Measurements from ENCODE around the gene PLCL1.
A peak's percentile ranks its signal among the peaks of the same experiment; 100 is the strongest.

Gene PLCL1

DNA sequence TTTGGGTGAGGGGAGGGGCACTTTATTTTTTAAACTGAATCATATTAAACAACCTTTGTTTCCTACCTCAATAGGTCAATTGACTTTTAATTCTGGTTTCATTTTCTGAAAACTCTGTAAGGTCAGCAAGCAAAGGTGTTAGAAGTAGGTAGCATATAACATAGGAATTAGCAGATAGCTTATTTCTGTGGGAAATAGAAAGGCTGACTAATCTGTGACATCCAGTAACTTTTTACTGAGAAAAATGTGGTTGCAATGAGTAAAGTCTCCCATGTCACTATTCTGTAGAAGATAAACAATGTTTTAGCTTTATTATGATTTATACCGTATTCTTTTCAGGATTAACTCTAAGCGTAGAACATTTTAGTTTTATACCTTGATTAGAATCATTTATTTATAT, 240.4 kb downstream of the PLCL1 start:
- TF ChIP-seq, protein P1, sequence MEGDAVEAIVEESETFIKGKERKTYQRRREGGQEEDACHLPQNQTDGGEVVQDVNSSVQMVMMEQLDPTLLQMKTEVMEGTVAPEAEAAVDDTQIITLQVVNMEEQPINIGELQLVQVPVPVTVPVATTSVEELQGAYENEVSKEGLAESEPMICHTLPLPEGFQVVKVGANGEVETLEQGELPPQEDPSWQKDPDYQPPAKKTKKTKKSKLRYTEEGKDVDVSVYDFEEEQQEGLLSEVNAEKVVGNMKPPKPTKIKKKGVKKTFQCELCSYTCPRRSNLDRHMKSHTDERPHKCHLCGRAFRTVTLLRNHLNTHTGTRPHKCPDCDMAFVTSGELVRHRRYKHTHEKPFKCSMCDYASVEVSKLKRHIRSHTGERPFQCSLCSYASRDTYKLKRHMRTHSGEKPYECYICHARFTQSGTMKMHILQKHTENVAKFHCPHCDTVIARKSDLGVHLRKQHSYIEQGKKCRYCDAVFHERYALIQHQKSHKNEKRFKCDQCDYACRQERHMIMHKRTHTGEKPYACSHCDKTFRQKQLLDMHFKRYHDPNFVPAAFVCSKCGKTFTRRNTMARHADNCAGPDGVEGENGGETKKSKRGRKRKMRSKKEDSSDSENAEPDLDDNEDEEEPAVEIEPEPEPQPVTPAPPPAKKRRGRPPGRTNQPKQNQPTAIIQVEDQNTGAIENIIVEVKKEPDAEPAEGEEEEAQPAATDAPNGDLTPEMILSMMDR (IDR thresholded peaks at IDR 0.05; ENCODE audit: borderline replicate concordance, insufficient read depth, low read depth, low read length): no peak
- H3K4me3 ChIP-seq (ENCODE audit: low read depth, low read length): no peak overlapping the region

DNA sequence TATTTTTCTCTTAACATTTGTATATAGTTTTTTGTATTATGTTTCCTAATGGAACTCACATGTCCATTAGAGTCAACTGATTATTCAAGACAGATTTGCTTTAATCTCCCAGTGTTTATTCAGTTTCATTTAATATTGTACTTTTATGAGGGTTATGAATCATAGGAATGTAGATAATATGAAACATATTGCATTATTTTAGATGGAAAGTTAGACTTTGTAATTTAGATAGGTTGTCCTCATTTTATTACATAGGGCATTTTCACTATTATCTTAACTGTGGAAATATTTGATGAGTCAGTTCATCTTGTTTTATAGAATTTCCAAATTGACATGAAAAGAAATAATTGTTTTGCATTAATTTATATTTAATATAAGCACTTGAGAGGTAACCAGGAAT, 240.8 kb downstream of the PLCL1 start:
- TF ChIP-seq, protein P1 (IDR thresholded peaks at IDR 0.05; ENCODE audit: borderline replicate concordance, insufficient read depth, low read depth, low read length): no peak
- no peak overlapping the region for H3K4me3 ChIP-seq (ENCODE audit: low read depth, low read length)

DNA sequence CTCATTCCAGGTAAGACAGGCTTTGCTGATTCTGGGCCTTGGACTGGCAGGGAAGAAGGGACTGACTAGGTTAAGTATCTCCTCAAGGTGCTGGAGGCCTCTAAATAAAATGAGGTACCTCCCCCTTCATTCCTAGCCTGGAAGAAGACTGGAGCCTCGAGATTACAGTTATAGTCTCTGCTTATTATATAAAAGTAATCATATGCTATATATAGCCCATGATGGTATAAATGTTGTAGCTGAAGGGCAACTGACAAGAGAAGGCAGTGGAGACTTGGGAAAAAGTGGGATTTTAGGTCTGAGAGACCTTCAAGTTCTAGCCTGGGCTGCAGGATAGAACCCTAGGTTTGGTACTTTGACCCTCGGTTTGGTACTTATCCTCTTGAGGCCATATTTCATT, 248.3 kb downstream of the PLCL1 start:
- TF ChIP-seq, protein P1 (IDR thresholded peaks at IDR 0.05; ENCODE audit: borderline replicate concordance, insufficient read depth, low read depth, low read length): no peak
- H3K4me3 ChIP-seq (ENCODE audit: low read depth, low read length): no peak overlapping the region

DNA sequence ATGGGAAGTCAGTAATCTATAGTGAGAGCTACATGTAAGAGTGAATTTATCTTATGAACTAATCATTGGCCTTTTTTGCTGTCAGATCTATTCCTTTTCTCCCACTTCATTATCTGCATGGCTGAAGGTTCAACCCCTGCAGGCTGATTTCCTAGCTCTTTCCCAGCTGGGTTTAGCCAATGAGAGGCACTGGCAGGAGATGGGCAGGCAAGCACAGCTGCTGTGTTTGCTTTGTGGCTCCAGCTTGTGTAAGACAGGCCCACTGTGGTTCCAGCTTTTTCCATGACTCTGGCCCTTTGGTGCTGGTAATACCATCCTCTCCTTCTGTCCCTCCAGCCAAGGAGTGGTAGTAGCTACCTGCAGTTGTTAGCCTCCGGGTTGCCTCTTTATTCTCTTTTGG, 248.8 kb downstream of the PLCL1 start:
- TF ChIP-seq, protein P1 (IDR thresholded peaks at IDR 0.05; ENCODE audit: borderline replicate concordance, insufficient read depth, low read depth, low read length): no peak
- no peak overlapping the region for H3K4me3 ChIP-seq (ENCODE audit: low read depth, low read length)

DNA sequence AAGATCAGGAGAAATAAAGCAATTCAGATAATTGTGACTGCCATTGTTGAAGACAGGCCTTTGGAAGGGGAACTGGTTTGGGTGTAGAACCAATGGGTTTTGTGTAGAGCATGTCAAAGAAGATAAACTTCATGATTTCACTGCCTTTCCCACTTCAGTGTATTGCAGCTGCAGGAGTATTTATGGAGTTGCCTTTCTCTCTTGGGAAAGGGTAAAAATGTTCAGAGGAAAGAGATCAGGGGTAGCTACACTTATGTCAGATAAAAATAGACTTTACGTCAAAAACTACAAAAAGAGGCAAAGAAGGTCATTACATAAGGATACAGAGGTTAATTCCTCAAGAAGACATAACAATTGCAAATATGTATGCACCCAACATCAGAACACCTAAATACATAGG, 249.4 kb downstream of the PLCL1 start:
- TF ChIP-seq, protein P1 (IDR thresholded peaks at IDR 0.05; ENCODE audit: borderline replicate concordance, insufficient read depth, low read depth, low read length): no peak
- H3K4me3 ChIP-seq (ENCODE audit: low read depth, low read length): no peak overlapping the region

DNA sequence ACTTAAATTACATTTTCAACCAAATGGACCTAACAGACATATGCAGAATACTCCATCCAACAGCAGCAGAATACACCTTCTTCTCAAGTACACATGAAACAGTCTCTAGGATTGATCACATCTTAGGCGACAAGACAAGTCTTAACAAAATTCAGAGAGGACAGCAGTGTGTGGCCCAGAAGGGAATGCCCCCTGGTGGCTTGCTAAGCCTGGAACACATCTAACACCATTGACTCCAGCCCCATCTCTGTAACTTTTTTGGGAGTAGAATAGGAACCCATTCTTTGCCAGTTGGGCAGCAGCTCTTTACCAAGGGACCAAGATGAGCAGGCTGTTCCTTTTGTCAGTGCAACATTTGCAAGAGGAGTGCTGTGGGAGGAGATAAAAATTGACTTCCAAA, 249.9 kb downstream of the PLCL1 start:
- no peak overlapping the region for H3K4me3 ChIP-seq (ENCODE audit: low read depth, low read length)
- TF ChIP-seq, protein P1 (IDR thresholded peaks at IDR 0.05; ENCODE audit: borderline replicate concordance, insufficient read depth, low read depth, low read length): peak; percentile 78

DNA sequence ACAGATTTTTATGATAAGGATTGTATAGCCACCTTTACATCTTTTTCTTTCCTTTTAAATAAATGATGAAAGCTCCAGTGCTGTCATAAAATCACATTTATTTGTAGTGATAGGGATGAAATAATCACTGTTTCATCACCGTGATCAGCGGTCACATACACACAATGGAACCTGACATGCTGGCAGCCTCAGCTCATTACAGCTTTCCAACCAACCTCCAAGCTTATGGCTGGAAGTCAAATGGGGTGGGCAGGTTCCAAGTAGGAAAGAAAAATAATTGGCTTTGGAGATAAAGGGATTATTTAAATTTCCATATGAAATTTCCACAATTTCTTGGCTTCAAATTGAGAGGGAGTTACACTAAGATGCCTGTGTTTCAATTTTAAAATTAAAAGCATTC, 251.3 kb downstream of the PLCL1 start:
- TF ChIP-seq, protein P1 (IDR thresholded peaks at IDR 0.05; ENCODE audit: borderline replicate concordance, insufficient read depth, low read depth, low read length): no peak
- H3K4me3 ChIP-seq (ENCODE audit: low read depth, low read length): no peak overlapping the region
